HepG2 (cell line): ENCODE measurements around the gene IGLL1.

ENCODE experiments used
- FOXK2 ChIP-seq: fragments of 450-650 bp; IDR thresholded peaks from 2 replicates; pipeline ENCODE4 v1.6.1; 2016
- NFIB ChIP-seq: sonication (generic); formaldehyde crosslinking; IDR thresholded peaks from 2 replicates; pipeline ENCODE4 v1.9.0; 2021; ENCODE audit warnings: missing genetic modification reagents, mild to moderate bottlenecking, borderline replicate concordance
- NRL ChIP-seq: sonication (generic); formaldehyde crosslinking; IDR thresholded peaks from 2 replicates; pipeline ENCODE4 v1.5.0; 2020; ENCODE audit warnings: missing genetic modification reagents, mild to moderate bottlenecking, moderate library complexity, borderline replicate concordance
- TF ChIP-seq, protein P1 (sequence below): sonication (generic); formaldehyde crosslinking; IDR thresholded peaks from 2 replicates; pipeline ENCODE4 v1.5.0; 2020; ENCODE audit warnings: mild to moderate bottlenecking, missing genetic modification reagents, moderate library complexity

GRCh38 chr22:23550049-23550650 lies 29.9 kb downstream of the IGLL1 start:
- TF ChIP-seq, protein P1, sequence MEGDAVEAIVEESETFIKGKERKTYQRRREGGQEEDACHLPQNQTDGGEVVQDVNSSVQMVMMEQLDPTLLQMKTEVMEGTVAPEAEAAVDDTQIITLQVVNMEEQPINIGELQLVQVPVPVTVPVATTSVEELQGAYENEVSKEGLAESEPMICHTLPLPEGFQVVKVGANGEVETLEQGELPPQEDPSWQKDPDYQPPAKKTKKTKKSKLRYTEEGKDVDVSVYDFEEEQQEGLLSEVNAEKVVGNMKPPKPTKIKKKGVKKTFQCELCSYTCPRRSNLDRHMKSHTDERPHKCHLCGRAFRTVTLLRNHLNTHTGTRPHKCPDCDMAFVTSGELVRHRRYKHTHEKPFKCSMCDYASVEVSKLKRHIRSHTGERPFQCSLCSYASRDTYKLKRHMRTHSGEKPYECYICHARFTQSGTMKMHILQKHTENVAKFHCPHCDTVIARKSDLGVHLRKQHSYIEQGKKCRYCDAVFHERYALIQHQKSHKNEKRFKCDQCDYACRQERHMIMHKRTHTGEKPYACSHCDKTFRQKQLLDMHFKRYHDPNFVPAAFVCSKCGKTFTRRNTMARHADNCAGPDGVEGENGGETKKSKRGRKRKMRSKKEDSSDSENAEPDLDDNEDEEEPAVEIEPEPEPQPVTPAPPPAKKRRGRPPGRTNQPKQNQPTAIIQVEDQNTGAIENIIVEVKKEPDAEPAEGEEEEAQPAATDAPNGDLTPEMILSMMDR: no peak
- TF ChIP-seq FOXK2 (no peak), NRL (CRISPR knock-in tag) (no peak), NFIB (CRISPR knock-in tag) (no peak)
